HepG2 (cell line): ENCODE measurements around the gene UCHL3. TPM values are rescaled to one million over a fixed set of nuclear protein-coding genes. Genes with fewer than 3 reads are reported as not detected.
A peak's percentile ranks its signal among the peaks of the same experiment; 100 is the strongest.

Source experiments
- BATF2 ChIP-seq: sonication (generic); formaldehyde crosslinking; IDR thresholded peaks from 2 replicates; pipeline ENCODE4 v1.8.0; 2022; ENCODE audit warnings: mild to moderate bottlenecking, missing genetic modification reagents, moderate library complexity
- HHEX ChIP-seq: IDR thresholded peaks from 2 replicates; pipeline ENCODE4 v1.6.1; 2016; ENCODE audit warnings: control low read depth
- KDM2A ChIP-seq: sonication (generic); formaldehyde crosslinking; IDR thresholded peaks from 2 replicates; pipeline ENCODE4 v1.4.0; 2020; ENCODE audit warnings: low read depth, missing genetic modification reagents, borderline replicate concordance
- KLF6 ChIP-seq: IDR thresholded peaks from 2 replicates; pipeline ENCODE4 v1.8.0; 2016; ENCODE audit warnings: missing biosample characterization, missing genetic modification reagents
- PLSCR1 ChIP-seq: sonication (generic); formaldehyde crosslinking; IDR thresholded peaks from 2 replicates; pipeline ENCODE4 v1.5.0; 2020; ENCODE audit warnings: missing genetic modification reagents, mild to moderate bottlenecking, borderline replicate concordance
- POLR2A ChIP-seq, 2 experiments: IDR thresholded peaks; 2 replicates each; pipeline ENCODE4 v1.6.1; 2011; ENCODE audit warnings: low read depth in 2 of 2, low read length in 2 of 2, mild to moderate bottlenecking in 1 of 2, moderate library complexity in 1 of 2; ENCODE audit not compliant: insufficient read depth in 1 of 2
- SP4 ChIP-seq: sonication (generic); formaldehyde crosslinking; IDR thresholded peaks from 2 replicates; pipeline ENCODE4 v1.8.1; 2023; ENCODE audit warnings: mild to moderate bottlenecking, missing genetic modification reagents
- ZNF136 ChIP-seq: sonication (generic); formaldehyde crosslinking; IDR thresholded peaks from 2 replicates; pipeline ENCODE4 v1.8.1; 2022; ENCODE audit warnings: low read depth, mild to moderate bottlenecking, moderate library complexity, missing genetic modification reagents
- ZNF350 ChIP-seq: sonication (generic); formaldehyde crosslinking; IDR thresholded peaks from 2 replicates; pipeline ENCODE4 v1.4.0; 2020; ENCODE audit warnings: mild to moderate bottlenecking, low read depth, missing genetic modification reagents, borderline replicate concordance
- ZNF407 ChIP-seq: sonication (generic); formaldehyde crosslinking; IDR thresholded peaks from one replicate; pipeline ENCODE4 v1.5.1; 2020; ENCODE audit warnings: mild to moderate bottlenecking, missing genetic modification reagents; ENCODE audit errors: not compliant biosample characterization
- ZNF674 ChIP-seq: sonication (generic); formaldehyde crosslinking; IDR thresholded peaks from 2 replicates; pipeline ENCODE4 v1.5.0; 2020; ENCODE audit warnings: low read depth, mild to moderate bottlenecking, missing genetic modification reagents
- polyA plus RNA-seq, 8 experiments: library from polyadenylated mRNA; depleted of rRNA in 3 of 8; stranded (reverse) in 7 of 8; unstranded in 1 of 8; fragments of >200 nt; fragmentation: Illumina TruSeq in 4 of 8; extraction: Trizol in 4 of 8; gene quantifications; 2 replicates each; pipeline versions ENCODE4 v1.2.1 to v1.2.3, GENCODE V29; 2011 to 2016; ENCODE audit warnings: low read depth in 4 of 8, missing spikeins in 1 of 8, mixed read lengths in 1 of 8; ENCODE audit not compliant: insufficient read depth in 1 of 8
- total RNA-seq, 5 experiments: library from RNA; depleted of rRNA; stranded (reverse); fragments of >200 nt; fragmentation: Illumina TruSeq; extraction: Trizol; gene quantifications; 2 replicates each; pipeline ENCODE4 v1.2.3, GENCODE V29; 2016; ENCODE audit warnings: low read depth in 1 of 5
- TF ChIP-seq, protein P1 (sequence below): sonication (generic); formaldehyde crosslinking; IDR thresholded peaks from 2 replicates; pipeline ENCODE4 v1.4.0; 2020; ENCODE audit warnings: missing genetic modification reagents
- TF ChIP-seq, protein P2 (sequence below): sonication (generic); formaldehyde crosslinking; IDR thresholded peaks from 2 replicates; pipeline ENCODE4 v1.8.0; 2022; ENCODE audit warnings: mild to moderate bottlenecking, missing genetic modification reagents, moderate library complexity

UCHL3 gene
- total and polyA plus RNA-seq, 2 of the 13 experiments (the other 11 are each of a cell fraction or from before 2014, with no cell fraction given), result 36.2 to 93.3 TPM

GRCh38 chr13:75549262-75550158, at the start of gene UCHL3 (continued):
- TF ChIP-seq, protein P1, sequence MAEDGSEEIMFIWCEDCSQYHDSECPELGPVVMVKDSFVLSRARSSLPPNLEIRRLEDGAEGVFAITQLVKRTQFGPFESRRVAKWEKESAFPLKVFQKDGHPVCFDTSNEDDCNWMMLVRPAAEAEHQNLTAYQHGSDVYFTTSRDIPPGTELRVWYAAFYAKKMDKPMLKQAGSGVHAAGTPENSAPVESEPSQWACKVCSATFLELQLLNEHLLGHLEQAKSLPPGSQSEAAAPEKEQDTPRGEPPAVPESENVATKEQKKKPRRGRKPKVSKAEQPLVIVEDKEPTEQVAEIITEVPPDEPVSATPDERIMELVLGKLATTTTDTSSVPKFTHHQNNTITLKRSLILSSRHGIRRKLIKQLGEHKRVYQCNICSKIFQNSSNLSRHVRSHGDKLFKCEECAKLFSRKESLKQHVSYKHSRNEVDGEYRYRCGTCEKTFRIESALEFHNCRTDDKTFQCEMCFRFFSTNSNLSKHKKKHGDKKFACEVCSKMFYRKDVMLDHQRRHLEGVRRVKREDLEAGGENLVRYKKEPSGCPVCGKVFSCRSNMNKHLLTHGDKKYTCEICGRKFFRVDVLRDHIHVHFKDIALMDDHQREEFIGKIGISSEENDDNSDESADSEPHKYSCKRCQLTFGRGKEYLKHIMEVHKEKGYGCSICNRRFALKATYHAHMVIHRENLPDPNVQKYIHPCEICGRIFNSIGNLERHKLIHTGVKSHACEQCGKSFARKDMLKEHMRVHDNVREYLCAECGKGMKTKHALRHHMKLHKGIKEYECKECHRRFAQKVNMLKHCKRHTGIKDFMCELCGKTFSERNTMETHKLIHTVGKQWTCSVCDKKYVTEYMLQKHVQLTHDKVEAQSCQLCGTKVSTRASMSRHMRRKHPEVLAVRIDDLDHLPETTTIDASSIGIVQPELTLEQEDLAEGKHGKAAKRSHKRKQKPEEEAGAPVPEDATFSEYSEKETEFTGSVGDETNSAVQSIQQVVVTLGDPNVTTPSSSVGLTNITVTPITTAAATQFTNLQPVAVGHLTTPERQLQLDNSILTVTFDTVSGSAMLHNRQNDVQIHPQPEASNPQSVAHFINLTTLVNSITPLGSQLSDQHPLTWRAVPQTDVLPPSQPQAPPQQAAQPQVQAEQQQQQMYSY (CRISPR knock-in tag), result no peak; the same call in 1 of the 2 replicates
- TF ChIP-seq BATF2 (no peak), KDM2A (CRISPR knock-in tag) (peak; percentile 96), ZNF350 (CRISPR knock-in tag) (peak; percentile 70), POLR2A (IDR thresholded peaks at IDR 0.05; ENCODE audit: insufficient read depth in 1 of 2, low read depth in 2 of 2, low read length in 2 of 2) (peak; percentile 51 to 82), HHEX (CRISPR knock-in tag) (no peak), SP4 (CRISPR knock-in tag) (no peak), KLF6 (CRISPR knock-in tag) (peak; percentile 85), PLSCR1 (CRISPR knock-in tag) (no peak), ZNF674 (CRISPR knock-in tag) (no peak), ZNF136 (no peak), ZNF407 (CRISPR knock-in tag) (no peak)
- TF ChIP-seq, protein P2, sequence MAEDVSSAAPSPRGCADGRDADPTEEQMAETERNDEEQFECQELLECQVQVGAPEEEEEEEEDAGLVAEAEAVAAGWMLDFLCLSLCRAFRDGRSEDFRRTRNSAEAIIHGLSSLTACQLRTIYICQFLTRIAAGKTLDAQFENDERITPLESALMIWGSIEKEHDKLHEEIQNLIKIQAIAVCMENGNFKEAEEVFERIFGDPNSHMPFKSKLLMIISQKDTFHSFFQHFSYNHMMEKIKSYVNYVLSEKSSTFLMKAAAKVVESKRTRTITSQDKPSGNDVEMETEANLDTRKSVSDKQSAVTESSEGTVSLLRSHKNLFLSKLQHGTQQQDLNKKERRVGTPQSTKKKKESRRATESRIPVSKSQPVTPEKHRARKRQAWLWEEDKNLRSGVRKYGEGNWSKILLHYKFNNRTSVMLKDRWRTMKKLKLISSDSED (CRISPR knock-in tag), result no peak
